ENCODE measurements around the gene CP.

- no peak for TF ChIP-seq CTCF (IDR thresholded peaks at IDR 0.05; ENCODE audit: low read length)
- no peak for TF ChIP-seq EZH2 (IDR thresholded peaks at IDR 0.05; ENCODE audit: borderline replicate concordance, low read length)
Measured at GRCh38 chr3:149128821-149129220, 92.8 kb downstream of the CP start.

Data from OCI-LY1 (cell line).